GM19397 (cell line): ENCODE measurements around the gene PTPRZ1.
A peak's percentile ranks its signal among the peaks of the same experiment; 100 is the strongest.

ENCODE experiments used
- ATAC-seq: cut with Tn5 transposase; IDR thresholded peaks from one replicate; pipeline ENCODE4 v1.9.1; 2021; ENCODE audit warnings: mild to moderate bottlenecking, moderate library complexity; ENCODE audit not compliant: unreplicated experiment

PTPRZ1 gene

DNA sequence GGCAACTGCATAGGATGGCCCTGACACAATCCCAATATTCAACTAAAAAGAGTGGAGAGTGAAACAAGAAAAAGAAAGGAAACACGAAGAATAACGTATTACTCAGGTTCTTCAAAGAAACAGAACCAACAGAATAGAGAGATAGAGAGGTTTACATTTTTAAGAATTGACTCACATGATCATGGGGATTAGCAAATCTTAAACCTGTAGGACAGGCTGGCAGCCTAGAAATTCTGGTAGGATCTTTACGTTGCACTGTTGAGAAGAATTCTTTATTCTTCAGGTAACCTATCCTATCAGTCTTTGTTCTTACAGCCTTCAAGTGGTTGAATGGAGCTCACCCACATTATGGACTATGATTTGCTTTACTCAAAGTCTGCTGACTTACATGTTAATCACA lies 167.2 kb downstream of the PTPRZ1 start:
- no peak for ATAC-seq

DNA sequence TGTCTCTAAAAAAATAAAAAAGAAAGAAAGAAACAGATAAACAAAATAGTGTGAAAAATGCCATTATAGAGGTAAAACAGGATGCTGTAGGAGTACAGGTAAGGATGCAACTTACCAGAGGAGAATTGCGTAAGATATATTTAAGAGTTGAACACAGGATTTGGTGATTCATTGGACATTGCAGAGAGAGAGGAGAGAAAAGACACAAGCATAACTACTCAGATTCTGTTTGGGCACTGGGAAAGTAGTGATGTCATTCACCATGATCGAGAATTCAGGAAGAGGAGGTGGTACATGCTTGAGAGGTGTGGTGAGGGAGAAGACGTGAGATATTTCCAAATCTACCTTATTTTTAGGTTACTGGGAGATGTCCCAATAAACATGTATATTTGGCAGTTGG lies 173.4 kb downstream of the PTPRZ1 start:
- no peak for ATAC-seq

DNA sequence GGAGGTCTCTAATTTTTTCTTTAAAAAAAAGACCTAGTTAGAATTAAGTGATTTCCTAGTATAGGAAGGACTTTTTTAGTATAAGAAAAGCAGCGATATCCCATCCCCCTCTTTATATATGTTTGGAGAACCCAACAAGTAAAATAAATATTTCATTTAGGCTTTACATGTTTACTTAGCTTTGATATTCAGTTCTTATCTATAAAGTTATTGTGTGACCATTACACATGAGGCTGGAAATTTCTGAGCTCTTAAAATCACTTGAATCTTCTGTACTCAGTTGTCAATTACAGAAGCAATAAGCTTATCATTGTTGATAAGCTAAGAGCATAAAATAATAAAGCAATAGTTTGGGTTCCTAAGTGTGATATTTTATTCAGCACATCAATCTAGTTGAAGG lies 181.4 kb downstream of the PTPRZ1 start:
- no peak for ATAC-seq

DNA sequence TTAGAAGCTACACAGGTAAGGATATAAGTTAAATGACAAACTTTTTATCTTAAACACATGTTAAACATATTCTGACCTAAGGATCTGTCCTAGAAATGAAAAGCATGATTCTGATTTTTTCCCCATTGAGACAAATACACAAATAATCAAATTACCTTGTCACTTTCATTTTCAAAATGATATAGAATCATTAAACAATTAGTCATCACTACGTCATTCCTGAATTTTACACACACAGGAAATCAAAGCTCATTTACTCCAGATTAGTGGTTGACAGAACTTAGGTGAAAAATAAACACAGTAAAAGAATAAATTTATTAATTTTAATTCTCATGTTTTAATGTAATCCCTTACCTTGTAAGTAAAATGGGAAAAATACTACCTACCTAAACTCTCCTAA lies 182.1 kb downstream of the PTPRZ1 start:
- no peak for ATAC-seq

DNA sequence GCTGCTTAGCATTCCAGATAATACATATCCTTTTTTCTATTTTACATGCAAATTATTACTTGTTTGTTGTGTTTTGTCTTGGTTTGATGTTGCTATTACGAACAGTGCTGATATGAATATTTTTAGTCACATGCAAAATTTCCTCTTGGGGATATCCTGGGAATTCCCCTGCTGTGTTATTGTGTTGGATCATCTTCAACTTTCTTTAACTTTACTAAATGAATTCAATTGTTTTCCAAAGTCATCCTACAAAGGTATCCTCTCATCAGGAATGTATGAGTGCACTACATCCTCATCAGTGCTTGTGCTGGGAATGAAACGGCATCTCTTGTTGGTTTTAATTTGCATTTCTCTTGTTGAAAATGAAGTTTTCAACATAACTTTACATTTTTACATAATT lies 184.0 kb downstream of the PTPRZ1 start:
- no peak for ATAC-seq

DNA sequence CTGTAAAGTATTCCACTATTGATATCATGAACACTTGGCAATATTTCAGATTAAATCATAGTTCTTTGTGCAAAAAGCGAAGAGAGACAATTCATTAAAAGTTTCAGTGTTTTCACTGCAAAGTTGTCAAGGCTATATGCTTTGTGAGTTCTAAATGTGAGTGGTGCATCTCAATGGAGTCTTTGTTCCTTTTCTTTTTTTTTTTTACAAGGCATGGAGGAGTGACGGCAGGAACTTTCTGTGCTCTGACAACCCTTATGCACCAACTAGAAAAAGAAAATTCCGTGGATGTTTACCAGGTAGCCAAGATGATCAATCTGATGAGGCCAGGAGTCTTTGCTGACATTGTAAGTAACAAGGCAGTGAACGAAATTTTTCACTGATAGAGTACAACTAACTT lies 186.6 kb downstream of the PTPRZ1 start:
- no peak for ATAC-seq

DNA sequence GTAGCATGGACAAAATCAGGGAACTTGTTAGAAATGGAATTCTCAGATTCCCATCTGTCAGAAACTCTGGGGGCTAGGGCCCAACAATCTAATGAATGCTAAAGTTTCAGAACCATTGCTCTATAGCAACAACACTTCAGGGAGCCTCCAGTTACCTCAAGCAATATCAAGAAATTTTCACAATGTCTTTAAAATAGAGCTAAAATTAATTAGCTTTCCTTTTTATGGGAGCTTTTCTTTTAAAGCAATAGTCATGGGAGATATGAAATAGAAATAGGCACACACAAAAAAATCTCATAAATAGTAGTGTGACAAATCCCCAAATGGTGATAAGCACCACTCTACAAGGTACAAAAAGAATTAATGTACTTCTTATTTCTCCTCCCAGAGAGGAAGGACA lies 190.2 kb downstream of the PTPRZ1 start:
- ATAC-seq, result no peak

DNA sequence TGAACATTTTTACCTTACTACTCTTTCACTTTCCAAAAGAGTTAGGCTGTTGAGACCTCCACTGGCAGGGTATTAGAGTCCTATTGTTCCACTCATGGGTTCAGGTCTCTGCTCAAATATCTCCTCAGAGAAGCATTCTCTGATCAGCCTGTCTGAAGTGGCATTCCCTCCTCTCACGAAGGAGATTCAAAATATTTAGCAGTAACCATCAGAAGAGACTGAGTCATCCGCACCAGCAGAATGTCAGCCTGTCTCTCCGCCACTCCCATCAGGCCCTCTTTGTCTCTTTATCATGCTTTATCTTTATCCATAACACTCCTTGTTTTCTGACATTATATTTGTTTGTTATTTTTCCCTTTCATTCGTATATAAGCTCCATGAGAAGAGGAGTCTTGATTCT lies 192.0 kb downstream of the PTPRZ1 start:
- ATAC-seq, result no peak

DNA sequence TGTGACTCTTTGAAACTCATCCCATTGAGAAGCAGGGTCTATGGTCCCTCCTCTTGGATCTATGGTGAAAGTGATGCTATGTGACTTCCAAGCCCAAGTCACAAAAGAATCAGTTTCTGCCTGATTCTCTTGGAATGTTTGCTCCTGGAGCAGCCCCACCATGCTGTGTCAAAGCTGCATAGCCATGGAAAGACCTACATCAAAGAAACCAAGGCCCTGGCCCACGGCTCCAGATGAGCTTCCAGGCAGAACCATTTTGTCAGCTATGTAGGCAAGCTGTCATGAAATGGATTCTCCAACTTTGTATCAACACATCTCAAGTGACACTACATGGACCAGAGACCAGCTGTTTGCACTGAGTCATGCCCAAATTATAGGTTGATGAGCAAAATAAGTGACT lies 194.1 kb downstream of the PTPRZ1 start:
- no peak for ATAC-seq

DNA sequence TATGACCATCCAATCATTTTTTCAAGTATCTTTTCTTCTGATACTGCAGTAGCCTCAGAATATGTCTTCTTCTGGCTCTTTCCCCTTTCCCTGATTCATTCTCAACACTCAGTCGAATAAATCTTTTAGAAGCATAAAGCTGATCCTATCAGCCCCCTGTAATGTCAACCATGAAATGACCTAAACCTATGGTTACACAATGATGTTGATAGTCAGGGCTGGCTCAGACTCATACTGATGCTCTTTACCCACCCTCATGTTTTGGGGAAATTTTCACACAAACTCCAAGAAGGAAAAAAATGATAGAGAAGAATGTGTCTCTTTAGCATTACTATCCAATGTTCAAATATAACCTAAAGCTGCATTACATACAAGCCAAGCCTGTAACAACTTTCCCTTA lies 195.1 kb downstream of the PTPRZ1 start:
- no peak for ATAC-seq

DNA sequence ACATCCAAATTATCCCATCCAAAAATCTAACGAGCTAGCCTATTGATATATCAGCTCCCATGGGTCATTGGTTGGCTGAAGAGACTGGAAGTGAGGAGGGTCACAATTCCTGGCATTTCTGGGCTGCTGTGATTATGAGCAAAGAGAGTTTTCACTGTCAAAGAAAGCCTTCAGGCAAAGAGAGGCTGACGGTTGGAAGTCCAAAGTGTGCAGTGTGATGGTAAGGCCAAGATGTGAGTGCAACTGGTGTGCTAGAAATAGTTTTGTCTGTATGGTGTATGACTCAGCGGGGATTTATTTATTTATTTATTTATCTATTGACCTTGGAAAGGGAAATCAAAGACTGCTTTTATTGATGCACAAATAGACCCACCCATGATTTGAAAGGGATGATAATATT lies 196.0 kb downstream of the PTPRZ1 start:
- no peak for ATAC-seq

DNA sequence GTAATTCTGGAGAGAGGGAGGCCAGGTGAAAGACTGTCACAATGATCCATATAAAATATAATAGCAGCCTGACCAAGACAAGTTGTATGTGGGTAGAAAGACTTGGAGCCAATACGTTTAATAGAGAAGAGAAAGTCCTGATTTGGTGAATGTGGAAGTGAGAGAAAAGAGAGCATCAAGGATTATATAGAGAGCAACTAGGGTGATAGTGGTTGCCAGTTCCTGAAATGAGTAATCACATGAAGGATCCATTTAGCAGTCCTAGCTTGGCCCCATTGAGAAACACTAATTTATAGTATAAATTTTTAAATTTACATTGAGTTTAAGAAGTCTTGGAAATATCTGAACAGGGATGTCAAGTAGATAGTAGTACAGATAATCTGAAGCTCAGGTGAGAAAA lies 197.1 kb downstream of the PTPRZ1 start:
- ATAC-seq, result no peak

DNA sequence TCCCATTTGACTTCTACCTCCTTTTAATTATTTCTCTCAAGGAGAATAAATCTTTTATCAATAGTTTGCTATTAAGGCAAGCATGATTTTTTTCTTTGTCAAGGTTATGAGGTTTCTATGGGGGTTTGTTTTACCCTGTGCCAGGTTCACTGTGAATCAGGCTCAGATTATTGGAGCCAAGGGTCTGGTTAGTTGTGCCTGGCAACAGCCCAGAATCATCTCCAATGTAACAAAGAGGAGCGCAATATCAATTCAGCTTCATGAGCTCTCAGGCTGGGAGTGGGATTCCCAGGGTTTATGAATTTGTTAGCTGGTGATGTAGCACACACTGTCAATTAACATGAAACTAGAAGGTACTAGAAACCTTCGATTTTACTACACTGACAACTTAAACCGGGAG lies 197.9 kb downstream of the PTPRZ1 start:
- no peak for ATAC-seq

DNA sequence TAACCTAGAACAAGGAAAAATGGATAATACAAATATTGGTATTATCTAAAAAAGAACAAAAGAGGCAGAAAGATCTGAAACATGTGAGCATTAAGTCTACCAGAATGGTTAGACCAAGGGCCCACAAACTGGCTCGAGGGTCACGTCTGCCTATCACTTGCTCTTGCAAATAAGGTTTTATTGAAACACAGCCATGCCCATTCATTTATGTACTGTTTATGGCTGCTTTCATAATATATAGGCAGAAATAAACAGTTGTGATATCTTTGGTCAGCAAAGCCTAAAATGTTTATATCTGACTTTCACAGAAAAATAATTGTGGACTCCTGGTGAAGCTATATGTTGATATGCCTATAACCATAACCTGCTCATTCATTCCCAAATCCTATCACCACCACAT lies 199.3 kb downstream of the PTPRZ1 start:
- ATAC-seq, result no peak

DNA sequence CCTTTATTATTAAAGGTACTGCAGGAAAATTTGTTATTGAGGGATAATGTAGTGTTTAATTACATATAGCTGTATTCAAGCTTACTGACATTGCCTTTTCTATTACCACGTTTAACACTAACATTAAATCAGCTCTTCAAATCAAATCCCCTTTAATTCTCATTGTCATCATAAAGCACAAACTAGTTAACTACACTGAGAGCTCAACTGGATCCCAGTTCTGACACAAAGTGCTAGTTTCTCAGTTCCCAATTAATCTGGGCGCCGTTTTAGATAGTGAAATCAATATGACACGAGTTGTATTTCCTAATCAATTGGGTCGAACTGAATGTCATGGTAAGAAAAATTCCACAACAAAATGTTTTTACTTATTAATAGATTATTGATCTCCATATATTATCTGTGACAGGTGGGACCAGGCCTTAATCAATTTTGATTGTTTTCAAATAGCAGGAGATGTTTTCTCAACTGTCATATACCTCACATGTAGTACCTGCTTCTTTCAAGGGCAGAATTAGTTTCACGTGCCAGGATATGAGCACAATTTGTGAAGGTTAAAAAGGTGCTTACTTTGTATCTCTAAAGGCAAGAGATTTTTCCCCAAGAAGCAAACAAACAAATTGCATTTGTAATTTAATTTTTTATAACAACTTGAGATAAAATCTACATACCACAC lies 200.1 kb downstream of the PTPRZ1 start:
- ATAC-seq, result no peak

DNA sequence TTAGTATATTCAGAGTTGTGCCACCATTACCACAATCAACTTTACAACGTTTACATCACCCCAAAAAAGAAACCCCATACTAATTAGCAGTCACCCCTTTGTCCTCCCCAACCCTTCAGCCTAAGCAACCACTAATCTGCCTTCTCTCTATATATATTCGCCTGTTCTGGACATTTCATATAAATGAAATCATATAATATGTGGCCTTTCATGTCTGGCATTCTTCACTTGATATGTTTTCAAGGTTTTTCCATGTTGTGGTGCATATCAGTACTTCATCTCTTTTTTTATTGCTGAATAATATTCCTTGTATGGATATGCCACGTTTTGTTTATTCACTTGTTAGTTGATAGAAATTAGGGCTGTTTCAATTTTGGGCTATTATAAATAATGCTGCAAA lies 200.7 kb downstream of the PTPRZ1 start:
- no peak for ATAC-seq

DNA sequence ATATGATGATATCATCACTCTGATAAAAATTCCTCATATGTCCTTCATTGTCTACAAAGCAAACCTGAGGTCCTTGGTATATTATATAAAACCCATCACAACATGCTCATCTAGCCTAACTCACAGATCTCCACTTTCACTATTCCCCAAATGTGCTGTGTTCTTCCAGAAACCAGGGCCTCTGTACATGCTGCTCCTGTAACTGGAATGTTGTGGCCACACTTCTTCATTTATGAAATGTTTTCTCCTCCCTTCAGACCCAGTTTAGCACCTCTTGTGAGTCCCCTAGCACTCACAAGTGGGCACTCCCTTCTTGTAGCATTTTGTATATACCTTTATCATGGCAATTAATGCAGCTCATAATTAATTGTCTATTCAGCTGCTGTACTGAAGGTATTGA lies 209.2 kb downstream of the PTPRZ1 start:
- no peak for ATAC-seq

DNA sequence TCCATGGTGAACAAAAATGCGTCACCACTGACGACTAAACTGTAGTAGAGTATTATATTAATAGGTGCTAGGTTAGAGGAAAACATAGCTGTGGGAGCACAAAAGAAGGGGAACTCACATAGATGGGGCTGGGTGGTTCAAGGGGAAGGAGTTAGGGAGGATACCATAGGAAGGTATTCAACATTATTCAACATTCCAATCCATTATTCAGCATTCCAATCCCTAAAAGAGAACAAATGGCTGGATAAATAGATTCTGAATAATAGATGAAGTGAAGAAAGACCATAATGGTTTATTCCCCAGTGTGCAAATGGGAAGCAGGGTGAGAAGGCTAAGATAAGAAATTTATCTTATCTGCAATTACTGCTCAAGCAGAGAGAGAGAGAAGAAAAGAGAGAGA lies 209.7 kb downstream of the PTPRZ1 start:
- no peak for ATAC-seq

DNA sequence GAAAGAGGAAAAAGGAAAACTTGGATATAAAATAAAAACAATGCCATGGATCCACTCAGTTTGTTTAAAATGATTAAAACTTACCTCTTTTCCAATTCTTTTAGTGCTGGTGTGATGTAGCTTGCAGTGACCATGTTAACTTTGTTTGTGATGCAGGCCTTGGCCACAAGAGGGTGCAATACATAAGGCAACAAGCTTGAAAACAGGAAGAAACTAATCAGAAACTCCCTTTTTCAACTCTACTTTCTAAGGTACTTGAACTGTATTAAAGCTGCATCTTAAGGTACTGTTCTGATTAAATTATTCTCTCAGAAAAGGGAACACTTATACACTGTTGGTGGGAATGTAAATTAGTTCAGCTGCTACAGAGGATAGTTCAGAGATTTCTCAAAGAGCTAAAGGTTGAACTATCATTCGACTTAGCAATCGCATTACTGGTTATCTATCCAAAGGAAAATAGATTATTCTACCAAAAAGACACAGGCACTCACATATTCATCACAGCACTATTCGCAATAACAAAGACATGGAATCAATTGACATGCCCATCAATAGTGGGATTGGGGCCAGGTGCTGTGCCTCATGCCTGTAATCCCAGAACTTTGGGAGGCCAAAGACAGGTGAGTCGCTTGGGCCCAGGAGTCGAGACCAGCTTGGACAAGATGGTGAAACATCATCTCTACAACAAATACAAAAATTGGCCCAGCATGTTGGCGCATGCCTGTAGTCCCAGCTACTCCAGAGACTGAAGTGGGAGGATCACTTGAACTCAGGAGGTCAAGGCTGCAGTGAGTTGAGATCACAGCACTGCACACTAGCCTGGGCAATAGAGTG lies 220.2 kb downstream of the PTPRZ1 start:
- ATAC-seq, result peak; percentile 92

DNA sequence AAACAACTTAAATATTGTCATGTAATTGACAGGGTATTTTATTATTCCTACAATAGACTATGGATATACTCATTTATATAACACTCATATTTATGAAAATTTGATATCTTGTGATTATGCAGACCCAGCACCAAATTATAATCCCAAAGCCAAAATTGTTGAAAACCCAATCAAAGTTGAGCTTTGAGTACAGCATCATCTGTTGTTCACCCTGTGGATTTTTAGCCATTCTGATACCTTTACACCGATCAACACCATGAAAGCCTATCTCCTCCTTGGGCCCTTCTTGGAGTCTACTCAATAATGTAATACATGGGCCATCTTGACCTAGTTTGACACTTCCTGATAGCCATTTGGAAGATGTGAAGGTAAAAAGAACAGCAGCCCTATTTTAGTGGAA lies 221.6 kb downstream of the PTPRZ1 start:
- ATAC-seq, result no peak

DNA sequence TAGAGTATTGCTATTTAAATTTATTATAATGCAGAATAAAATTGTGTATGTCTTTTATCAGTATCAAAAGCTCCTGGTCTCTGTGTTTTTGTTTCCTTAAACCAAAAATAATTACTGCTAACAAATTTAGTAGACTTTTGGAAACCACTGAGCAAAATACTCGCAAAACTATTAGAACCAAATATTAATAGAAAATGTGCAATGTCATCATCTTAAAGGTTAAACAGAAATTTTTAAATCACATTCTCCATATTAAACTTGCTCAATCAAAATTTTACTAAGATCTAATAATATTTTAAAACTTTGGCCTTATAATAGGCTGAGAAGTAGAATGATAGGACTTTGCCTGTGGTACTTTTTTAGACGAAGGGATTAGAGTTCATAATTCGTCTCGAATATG lies 222.7 kb downstream of the PTPRZ1 start:
- no peak for ATAC-seq

DNA sequence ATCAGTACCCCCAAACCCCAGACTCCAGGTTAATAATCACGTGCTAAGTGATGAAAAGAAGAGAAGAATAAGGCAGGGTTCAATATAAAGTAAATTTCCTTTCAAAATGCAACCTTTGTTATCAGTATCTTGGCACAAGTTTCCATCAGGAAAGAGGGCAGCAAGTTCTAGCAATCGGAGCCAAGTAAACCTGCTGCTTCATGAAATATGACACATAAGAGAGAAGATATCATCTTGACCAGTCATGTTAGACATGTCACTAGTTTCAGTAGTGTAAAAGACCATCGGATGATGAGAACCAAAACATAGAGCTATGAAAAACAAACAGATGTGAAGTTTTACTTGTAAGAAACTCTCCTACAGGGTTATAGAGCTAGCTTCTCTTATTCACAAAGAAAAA lies 227.1 kb downstream of the PTPRZ1 start:
- ATAC-seq, result no peak

DNA sequence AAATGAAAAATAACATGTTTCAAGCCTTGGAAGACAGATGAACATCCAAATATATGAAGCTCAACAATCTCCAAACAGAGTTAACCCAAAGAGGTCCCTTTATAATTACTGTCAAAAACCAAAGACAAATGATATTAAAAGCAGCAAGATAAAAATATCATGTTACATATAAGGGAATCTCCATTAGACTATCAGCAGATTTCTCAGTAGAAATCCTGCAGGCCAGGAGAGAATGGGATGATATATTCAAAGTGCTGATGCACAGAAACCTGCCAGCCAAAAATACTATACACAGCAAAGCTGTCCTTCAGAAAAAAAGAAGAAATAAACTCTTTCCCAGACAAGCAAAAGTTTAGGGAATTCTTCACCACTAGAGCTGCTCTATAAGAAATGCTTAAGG lies 230.1 kb downstream of the PTPRZ1 start:
- ATAC-seq, result no peak
